GM18520 (cell line): ENCODE data around the gene ACY1.
"Not testable (repeated sequence)": the region's sequence is repeated elsewhere in the genome, so short reads cannot be mapped to it uniquely, and the experiment has no call there.

Experiments
- ATAC-seq: cut with Tn5 transposase; IDR thresholded peaks from one replicate; pipeline ENCODE4 v1.9.1; 2021; ENCODE audit not compliant: unreplicated experiment

ACY1 gene

GRCh38 chr3:52023860-52024764 lies 40.8 kb downstream of the ACY1 start:
- peak; percentile 38 for ATAC-seq

GRCh38 chr3:52024765-52025452 lies 41.6 kb downstream of the ACY1 start:
- no peak for ATAC-seq

- no peak for ATAC-seq
These were observed 42.1 kb downstream of the ACY1 start for GRCh38 chr3:52025453-52025852.

DNA sequence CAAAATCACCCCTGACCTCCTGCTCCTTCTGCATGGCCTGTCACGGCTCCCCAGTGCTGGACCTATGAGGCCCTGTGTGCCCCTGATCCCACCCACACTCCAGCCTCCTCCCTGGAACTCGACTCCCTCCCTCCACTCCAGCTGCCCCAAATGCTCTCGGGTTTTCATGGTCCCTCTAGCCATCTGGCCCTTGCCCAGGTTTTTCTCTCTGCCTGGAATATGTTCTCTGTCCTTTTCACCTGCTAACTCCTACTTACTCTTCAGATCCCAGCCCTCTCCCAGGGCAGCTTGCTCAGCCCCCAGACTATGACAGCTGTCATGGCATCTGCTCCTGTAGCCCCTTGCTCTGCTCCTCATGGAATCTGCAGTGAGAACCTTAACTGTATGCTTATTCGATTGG lies 42.7 kb downstream of the ACY1 start:
- ATAC-seq, result no peak

DNA sequence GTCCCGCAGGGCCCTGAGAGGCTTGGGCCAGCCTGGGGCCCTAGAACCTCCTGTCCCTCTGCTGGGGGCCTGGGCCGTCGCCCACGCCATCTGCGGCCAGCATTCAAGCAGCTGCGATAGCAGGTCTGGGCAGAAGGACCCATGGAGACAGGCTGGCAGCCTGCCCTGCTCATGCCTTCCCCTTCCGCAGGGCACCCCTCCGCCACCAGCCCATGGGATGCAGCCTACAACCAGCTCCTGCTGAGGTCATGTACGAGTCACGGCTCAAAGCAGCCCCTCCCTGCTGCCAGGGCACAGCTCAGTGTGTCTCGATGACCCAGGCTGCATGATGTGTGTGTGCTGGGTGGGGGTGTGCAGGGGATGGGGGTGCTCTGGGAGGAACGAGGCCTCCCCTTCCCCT lies 45.2 kb downstream of the ACY1 start:
- ATAC-seq, result no peak

DNA sequence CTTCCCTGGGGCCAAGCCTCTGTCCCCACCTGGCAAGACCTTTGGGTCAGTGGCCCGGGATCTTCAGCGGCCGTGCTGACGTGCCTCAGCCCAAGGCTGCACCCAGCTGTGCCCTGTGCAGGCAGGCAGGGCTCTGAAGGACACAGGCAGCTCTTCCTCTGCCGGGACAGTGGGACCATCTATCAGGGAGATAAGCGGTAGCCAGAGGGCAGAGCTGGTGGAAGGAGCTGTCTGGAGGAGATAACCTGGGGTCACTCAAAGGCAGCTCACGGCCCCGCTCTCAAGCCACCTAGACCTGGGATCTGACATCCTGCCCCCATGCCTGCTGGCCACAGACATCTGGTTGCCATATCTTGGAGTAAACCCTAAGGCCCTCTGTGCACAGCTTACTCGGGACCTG lies 45.7 kb downstream of the ACY1 start:
- no peak for ATAC-seq

DNA sequence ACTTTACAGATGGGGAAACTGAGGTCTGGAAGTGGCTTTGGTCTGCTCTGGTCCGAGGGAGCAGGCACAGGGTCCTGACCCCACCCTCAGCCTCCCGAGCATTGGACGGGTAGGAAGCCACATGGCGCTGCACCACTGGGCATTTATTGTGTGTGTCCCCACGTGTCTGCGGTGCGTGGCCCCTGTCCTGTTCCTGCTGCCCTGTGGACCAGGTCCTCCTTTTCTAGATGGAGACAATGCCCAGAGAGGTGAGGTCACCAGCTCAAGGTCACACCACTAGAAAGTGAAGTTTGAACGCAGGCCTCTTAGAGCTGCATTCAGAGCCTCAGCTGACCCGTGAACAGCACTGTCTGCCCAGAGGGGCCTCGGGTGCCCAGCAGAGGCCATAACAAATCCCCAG lies 46.2 kb downstream of the ACY1 start:
- ATAC-seq, result no peak

- ATAC-seq, result no peak
These were observed 47.5 kb downstream of the ACY1 start for GRCh38 chr3:52030714-52031310.

DNA sequence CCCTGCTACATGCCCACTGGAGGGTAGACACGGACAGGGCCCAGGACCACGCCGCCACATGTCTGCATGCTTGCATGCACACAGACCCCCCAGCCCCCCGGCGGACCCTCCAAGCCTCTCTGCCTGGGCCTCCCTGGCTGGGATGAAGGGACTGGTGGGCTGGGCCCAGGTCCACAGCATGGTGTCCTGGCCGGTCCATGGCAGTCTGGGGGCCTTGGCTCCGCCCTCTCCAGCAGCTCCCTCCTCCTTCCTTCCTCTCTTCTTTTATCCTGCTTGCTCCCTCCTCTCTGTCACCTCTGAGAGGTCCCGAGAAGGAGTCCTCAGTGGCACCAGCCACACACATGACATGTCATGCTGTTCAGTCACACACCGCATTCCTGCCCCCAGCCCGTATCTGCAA lies 48.6 kb downstream of the ACY1 start:
- ATAC-seq, result no peak

GRCh38 chr3:52032702-52033408 lies 49.5 kb downstream of the ACY1 start:
- no peak for ATAC-seq

DNA sequence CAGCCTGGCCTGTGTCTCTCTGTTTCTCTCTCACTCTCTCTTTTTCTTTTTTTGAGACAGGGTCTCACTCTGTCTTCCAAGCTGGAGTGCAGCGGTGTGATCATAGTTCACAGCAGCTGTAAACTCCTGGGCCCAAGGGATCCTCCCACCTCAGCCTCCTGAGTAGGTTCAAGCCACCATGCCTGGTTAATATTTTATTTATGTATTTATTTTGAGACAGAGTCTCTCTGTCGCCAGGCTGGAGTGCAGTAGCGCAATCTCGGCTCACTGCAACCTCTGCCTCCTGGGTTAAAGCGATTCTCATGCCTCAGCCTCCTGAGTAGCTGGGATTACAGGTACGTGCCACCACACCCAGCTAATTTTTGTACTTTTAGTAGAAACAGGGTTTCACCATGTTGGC lies 50.4 kb downstream of the ACY1 start:
- not testable (repeated sequence) for ATAC-seq

DNA sequence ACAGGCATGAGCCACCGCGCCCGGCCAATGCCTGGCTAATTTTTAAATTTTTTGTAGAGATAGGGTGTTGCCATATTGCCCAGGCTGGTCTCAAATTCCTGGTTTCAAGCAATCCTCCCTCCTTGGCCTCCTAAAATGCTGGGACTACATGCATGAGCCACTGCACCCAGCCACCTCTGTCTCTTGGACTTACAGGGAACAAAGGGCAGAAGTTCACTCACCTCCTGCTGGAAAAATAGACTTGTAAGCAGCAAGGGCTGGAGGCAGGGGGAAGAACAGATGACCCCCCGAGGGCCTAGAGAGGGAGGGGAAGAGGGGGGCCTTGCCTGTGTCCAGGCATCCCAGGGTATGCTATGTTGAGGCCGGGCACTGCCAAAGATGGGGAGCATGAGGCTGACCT lies 50.9 kb downstream of the ACY1 start:
- ATAC-seq, result no peak

- no peak for ATAC-seq
These were observed 51.3 kb downstream of the ACY1 start for GRCh38 chr3:52034651-52035050.

- ATAC-seq, result peak; percentile 86
These were observed 52.9 kb downstream of the ACY1 start for GRCh38 chr3:52036222-52036694.

GRCh38 chr3:52036829-52037228 lies 53.5 kb downstream of the ACY1 start:
- ATAC-seq, result no peak

GRCh38 chr3:52037291-52037690 lies 54.0 kb downstream of the ACY1 start:
- no peak for ATAC-seq

- ATAC-seq, result no peak
These were observed 54.9 kb downstream of the ACY1 start for GRCh38 chr3:52038227-52038626.
